ENCODE results near the gene TCIRG1. TPM values are rescaled to one million over a fixed set of nuclear protein-coding genes. Genes with fewer than 3 reads are reported as not detected.

The TCIRG1 gene
- total RNA-seq, 1 experiment from 2014 or later, result 203 TPM

- intact Hi-C loops (cut with micrococcal nuclease), result no loop called here
- DNase-seq (no peak), ATAC-seq (no peak)
- TF ChIP-seq CTCF (conservative IDR thresholded peaks at IDR 0.05; ENCODE audit: low read depth, low read length) (no peak), EZH2phosphoT487 (IDR thresholded peaks at IDR 0.05; ENCODE audit: borderline replicate concordance, low read length) (no peak), EZH2 (IDR thresholded peaks at IDR 0.05; ENCODE audit: low read length, unreplicated experiment) (no peak)
- no peaks in the 10 kb centered on the region for H4K20me1 ChIP-seq (ENCODE audit: low read length)
- no peak overlapping the region for H3K4me3 ChIP-seq (ENCODE audit: low read length)
- no peaks in the 10 kb centered on the region for H3K4me1 ChIP-seq (ENCODE audit: insufficient read depth, low read length)
- no peaks in the 10 kb centered on the region for H3K27me3 ChIP-seq (ENCODE audit: low read length)
- H3F3A ChIP-seq (ENCODE audit: low read length, unreplicated experiment), result no peaks in the 10 kb centered on the region
- no peaks in the 10 kb centered on the region for H3K79me2 ChIP-seq (ENCODE audit: low read length)
- ChIA-PET POLR2A (ENCODE audit: unreplicated experiment) (no interaction called here), CTCF (no interaction called here)
- H3K36me3 ChIP-seq (ENCODE audit: low read depth, low read length), result peaks cover 11% of the 10 kb centered on the region; the same call in 1 of the 2 replicates
- no peak overlapping the region for H3K27ac ChIP-seq (ENCODE audit: low read length)
- H3K9me3 ChIP-seq (ENCODE audit: low read length), result no peaks in the 10 kb centered on the region
- H3K4me2 ChIP-seq (ENCODE audit: low read length), result no peak overlapping the region
- no peak overlapping the region for H2AFZ ChIP-seq (ENCODE audit: low read length)
- BruUV-seq (replicated peaks), result TSS peak; percentile 13
- no peaks in the 10 kb centered on the region for H3K9me2 ChIP-seq (replicated peaks; ENCODE audit: low read length)
- H3K9ac ChIP-seq (ENCODE audit: low read length), result no peak overlapping the region
Observed at GRCh38 chr11:68050371-68050841, 11.6 kb downstream of the TCIRG1 start.

- no peaks in the 10 kb centered on the region for H3F3A ChIP-seq (ENCODE audit: low read length, unreplicated experiment)
- H3K9me2 ChIP-seq (replicated peaks; ENCODE audit: low read length), result no peaks in the 10 kb centered on the region
- ChIA-PET POLR2A (ENCODE audit: unreplicated experiment) (no interaction called here), CTCF (no interaction called here)
- no peaks in the 10 kb centered on the region for H3K9me3 ChIP-seq (ENCODE audit: low read length)
- no peak overlapping the region for H3K27ac ChIP-seq (ENCODE audit: low read length)
- H4K20me1 ChIP-seq (ENCODE audit: low read length), result no peaks in the 10 kb centered on the region
- peaks cover 11% of the 10 kb centered on the region; the same call in 1 of the 2 replicates for H3K36me3 ChIP-seq (ENCODE audit: low read depth, low read length)
- ATAC-seq (peak; percentile 18; the same call in 1 of the 2 replicates), DNase-seq (no peak)
- TSS peak; percentile 8 for BruUV-seq (replicated peaks)
- no peak overlapping the region for H3K4me2 ChIP-seq (ENCODE audit: low read length)
- H2AFZ ChIP-seq (ENCODE audit: low read length), result no peak overlapping the region
- no peak overlapping the region for H3K4me3 ChIP-seq (ENCODE audit: low read length)
- intact Hi-C loops (cut with micrococcal nuclease), result no loop called here
- no peaks in the 10 kb centered on the region for H3K27me3 ChIP-seq (ENCODE audit: low read length)
- H3K9ac ChIP-seq (ENCODE audit: low read length), result no peak overlapping the region
- TF ChIP-seq EZH2 (IDR thresholded peaks at IDR 0.05; ENCODE audit: low read length, unreplicated experiment), result no peak
- TF ChIP-seq CTCF (conservative IDR thresholded peaks at IDR 0.05; ENCODE audit: low read depth, low read length), result no peak
- no peak for TF ChIP-seq EZH2phosphoT487 (IDR thresholded peaks at IDR 0.05; ENCODE audit: borderline replicate concordance, low read length)
- no peaks in the 10 kb centered on the region for H3K4me1 ChIP-seq (ENCODE audit: insufficient read depth, low read length)
- no peaks in the 10 kb centered on the region for H3K79me2 ChIP-seq (ENCODE audit: low read length)
Observed at GRCh38 chr11:68051191-68052136, 12.6 kb downstream of the TCIRG1 start.

Measured in PC-3 (cell line).